Ishikawa (cell line): ENCODE data around the gene CDC42EP1.
A peak's percentile ranks its signal among the peaks of the same experiment; 100 is the strongest.

ENCODE experiments used
- CREB1 ChIP-seq: IDR thresholded peaks from 2 replicates; pipeline ENCODE4 v1.6.1; 2012; ENCODE audit warnings: low read depth
- EP300 ChIP-seq: IDR thresholded peaks from 2 replicates; pipeline ENCODE4 v1.6.1; 2012; ENCODE audit warnings: borderline replicate concordance
- FOXM1 ChIP-seq: IDR thresholded peaks from 2 replicates; pipeline ENCODE4 v1.6.1; 2012; ENCODE audit warnings: low read depth, borderline replicate concordance
- MAX ChIP-seq: IDR thresholded peaks from 2 replicates; pipeline ENCODE4 v1.6.1; 2012
- USF1 ChIP-seq: IDR thresholded peaks from 2 replicates; pipeline ENCODE4 v1.6.1; 2012
- YY1 ChIP-seq: IDR thresholded peaks from 2 replicates; pipeline ENCODE4 v1.6.1; 2012; ENCODE audit warnings: low read depth
- ZBTB7A ChIP-seq: IDR thresholded peaks from 2 replicates; pipeline ENCODE4 v1.6.1; 2012; ENCODE audit warnings: low read depth

DNA sequence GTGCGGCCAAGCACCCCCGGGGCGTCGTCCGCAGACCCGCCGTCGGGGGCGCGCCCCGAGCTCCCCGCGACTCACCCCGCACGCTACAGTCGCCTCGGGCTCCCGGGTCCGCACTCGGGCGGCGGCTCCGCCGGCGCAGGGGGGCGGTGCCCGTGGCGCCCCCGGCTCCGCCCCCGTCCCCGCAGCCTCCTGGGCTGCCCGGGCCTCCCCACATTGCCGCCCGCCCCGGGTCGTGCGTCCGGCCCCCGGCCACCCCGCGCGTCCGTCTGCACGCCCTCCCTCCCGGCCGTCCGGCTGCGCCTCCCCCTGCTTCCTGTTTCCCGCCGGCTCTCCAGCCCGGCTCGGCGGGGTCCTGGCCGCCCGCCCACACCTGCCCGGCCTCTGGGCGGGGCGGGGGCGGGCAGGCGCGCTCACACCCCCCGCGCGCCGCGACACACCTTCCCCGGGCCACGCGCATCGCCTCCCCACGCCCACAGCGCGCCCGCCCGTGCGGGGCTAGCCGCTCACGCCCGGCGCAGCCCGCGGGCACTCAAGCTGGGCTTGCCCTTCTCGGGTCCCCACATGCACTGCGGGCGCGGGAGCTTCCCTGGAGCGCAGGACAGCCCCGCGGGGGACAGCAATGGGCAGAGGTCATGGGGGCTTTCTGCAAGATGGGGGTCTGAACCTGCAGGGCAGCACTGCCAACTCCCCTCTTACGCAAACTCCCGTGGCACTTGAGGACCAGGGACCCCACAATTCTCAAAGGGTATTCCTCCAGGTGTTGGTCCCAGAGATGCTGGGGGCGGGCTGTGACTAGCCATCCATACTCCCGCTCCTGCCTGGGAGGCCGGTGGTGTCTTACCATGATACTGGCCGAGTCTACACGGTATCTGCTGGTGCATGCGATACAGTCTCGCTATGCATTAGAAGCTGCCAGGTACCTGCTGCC is 40.7 kb upstream of the CDC42EP1 start, which contains the start of gene CARD10:
- TF ChIP-seq CREB1 (no peak), YY1 (no peak), EP300 (peak; percentile 69), USF1 (no peak), FOXM1 (no peak), ZBTB7A (0 out of 2 replicates have a peak, but pooled peaks have one; percentile 1), MAX (peak; percentile 38)
